ENCODE measurements around the gene NEURL3.

Gene NEURL3

GRCh38 chr2:96517079-96517478 is 11.9 kb upstream of the NEURL3 start:
- H3K9me3 ChIP-seq (ENCODE audit: control insufficient read depth, insufficient read depth, low read depth, low read length) = no peaks in the 10 kb centered on the region
- TF ChIP-seq PRDM2 (tag by site-specific recombination; IDR thresholded peaks at IDR 0.05; ENCODE audit: borderline replicate concordance) (no peak), SCRT1 (tag by site-specific recombination; IDR thresholded peaks at IDR 0.05; ENCODE audit: borderline replicate concordance) (no peak), ZNF768 (tag by site-specific recombination; IDR thresholded peaks at IDR 0.05) (no peak), ZBTB1 (tag by site-specific recombination; IDR thresholded peaks at IDR 0.05) (no peak), ZNF645 (tag by site-specific recombination; IDR thresholded peaks at IDR 0.05) (no peak), ZNF530 (tag by site-specific recombination; IDR thresholded peaks at IDR 0.05; ENCODE audit: low read depth) (no peak), ZNF155 (tag by site-specific recombination; IDR thresholded peaks at IDR 0.05) (no peak), ZBTB17 (tag by site-specific recombination; IDR thresholded peaks at IDR 0.05) (no peak), MEIS1 (CRISPR knock-in tag; IDR thresholded peaks at IDR 0.05; ENCODE audit: borderline replicate concordance) (no peak), ZNF654 (tag by site-specific recombination; IDR thresholded peaks at IDR 0.05; ENCODE audit: low read depth) (no peak), ZBTB6 (tag by site-specific recombination; IDR thresholded peaks at IDR 0.05) (no peak), ZNF248 (tag by site-specific recombination; IDR thresholded peaks at IDR 0.05) (no peak), ZNF23 (tag by site-specific recombination; IDR thresholded peaks at IDR 0.05; ENCODE audit: borderline replicate concordance) (no peak), ZNF791 (tag by site-specific recombination; IDR thresholded peaks at IDR 0.05) (no peak), SETDB1 (IDR thresholded peaks at IDR 0.05; ENCODE audit: insufficient read length, low read length) (peak; percentile 82), ZNF133 (tag by site-specific recombination; IDR thresholded peaks at IDR 0.05) (peak; percentile 59; the same call in 1 of the 2 replicates), ZSCAN18 (tag by site-specific recombination; IDR thresholded peaks at IDR 0.05) (no peak)
- no peak overlapping the region for H3K27ac ChIP-seq (ENCODE audit: extremely low read depth, low read depth, low read length)
- ChIA-PET CTCF (interaction anchor here (1.6 kb wide), 1 partner anchor 113 kb away, joined by 5 read pairs; no protein-coding TSS in a partner anchor), POLR2A (no interaction called here)
- H3K4me3 ChIP-seq (ENCODE audit: low read depth, low read length) = no peak overlapping the region
- no peaks in the 10 kb centered on the region for H3K4me1 ChIP-seq (ENCODE audit: control insufficient read depth, insufficient read depth, low read length)
- H3K36me3 ChIP-seq (ENCODE audit: control insufficient read depth in 2 of 2, insufficient read depth in 1 of 2, low read length in 2 of 2) = no peaks in the 10 kb centered on the region

Data from HEK293 (cell line).